Right atrium auricular region (tissue), 2 donors: ENCODE measurements around the gene TUBB4A. TPM values are rescaled to one million over a fixed set of nuclear protein-coding genes. Genes with fewer than 3 reads are reported as not detected.
A peak's percentile ranks its signal among the peaks of the same experiment; 100 is the strongest.
"Not testable (repeated sequence)": the region's sequence is repeated elsewhere in the genome, so short reads cannot be mapped to it uniquely, and the experiment has no call there.

Experiments used
- DNase-seq: peaks from one replicate; pipeline ENCODE4 v3.0.0-alpha.2; 2019; ENCODE audit warnings: low spot score
- H3K27ac ChIP-seq, 2 donors: fragments of 200-600 bp; sonication (generic); 1 replicate in 1 of 2; 2 replicates in 1 of 2; pipeline ENCODE4 v1.5.1; 2016 to 2019
- H3K27me3 ChIP-seq, 2 donors: fragments of 200-600 bp; sonication (generic); one replicate each; pipeline versions ENCODE4 v1.5.1 to v1.6.0; 2017 to 2019
- H3K36me3 ChIP-seq: fragments of 200-600 bp; sonication (generic); one replicate; pipeline ENCODE4 v1.5.1; 2016
- H3K4me1 ChIP-seq, 2 donors: fragments of 200-600 bp; sonication (generic); one replicate each; pipeline versions ENCODE4 v1.5.1 to v1.6.0; 2017 to 2019
- H3K4me3 ChIP-seq, 2 donors: fragments of 200-600 bp; sonication (generic); 1 replicate in 1 of 2; 2 replicates in 1 of 2; pipeline ENCODE4 v1.5.1; 2017 to 2019; ENCODE audit warnings: mild to moderate bottlenecking in 1 of 2, moderate library complexity in 1 of 2
- H3K9me3 ChIP-seq, 2 donors: fragments of 200-600 bp; sonication (generic); one replicate each; pipeline ENCODE4 v1.5.1; 2019
- CTCF ChIP-seq, 2 donors: fragments of 200-600 bp; sonication (generic); IDR thresholded peaks; one replicate each; pipeline ENCODE4 v1.5.1; 2019; ENCODE audit warnings: antibody characterized with exemption in 2 of 2
- total RNA-seq, 2 donors: library from RNA; depleted of rRNA; stranded (reverse); fragments of >200 nt; gene quantifications; one replicate each; pipeline ENCODE4 v1.1.0, GENCODE V29; 2016

Gene TUBB4A
- total RNA-seq, result 1 to 10 TPM in 1 of 2 donors, under 1 TPM in 1; 0.83 to 2.3 TPM

DNA sequence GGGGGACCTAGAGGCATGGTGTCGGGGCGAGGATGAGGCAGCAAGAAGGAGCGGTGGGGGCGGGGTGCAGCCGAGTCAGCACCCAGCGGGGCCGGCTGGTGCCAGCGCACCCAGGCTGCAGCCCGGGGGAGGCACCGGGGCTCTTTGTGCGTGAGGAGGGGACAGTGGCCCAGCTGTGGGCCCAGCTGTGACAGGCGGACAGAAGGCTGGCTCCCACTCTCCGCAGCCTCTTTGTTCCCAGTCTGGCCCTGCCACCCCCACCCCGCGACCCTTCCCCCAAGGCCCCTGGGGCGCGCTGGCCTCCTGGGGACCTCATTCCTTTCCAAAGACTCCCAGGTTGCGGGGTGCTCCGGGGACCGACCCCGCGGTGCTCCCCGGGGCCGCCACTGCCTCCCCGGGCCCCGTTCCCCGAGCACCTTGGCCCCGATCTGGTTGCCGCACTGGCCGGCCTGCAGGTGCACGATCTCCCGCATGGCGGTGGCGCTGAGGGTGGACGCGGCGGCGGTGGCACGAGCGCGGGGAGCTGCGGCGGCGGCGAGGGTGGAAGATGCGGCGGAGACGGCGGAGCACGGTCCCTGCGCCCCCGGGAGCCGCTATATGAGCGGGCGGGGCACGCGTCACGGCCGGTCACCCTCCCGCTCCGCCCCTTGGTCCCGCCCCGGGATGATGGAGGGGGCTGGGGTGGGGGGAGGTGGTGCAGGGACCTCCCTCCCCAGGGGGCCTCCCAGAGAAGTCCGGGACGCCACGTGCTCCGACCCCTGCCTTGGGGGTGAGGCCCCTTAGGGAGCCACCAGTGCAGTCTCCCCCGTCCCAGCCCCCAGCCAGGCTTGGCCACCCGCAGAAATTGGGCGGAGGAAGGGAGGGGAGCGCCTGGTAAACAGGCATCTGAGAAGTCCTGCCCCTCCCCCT, at the start of gene TUBB4A:
TSS of gene TUBB4A (minus strand) at position 570 of the 909 bp plus-strand sequence. CDS start at position 473, 97 bp downstream.
- TF ChIP-seq CTCF (IDR thresholded peaks at IDR 0.05), result no peak
- no peak for DNase-seq
- H3K27ac ChIP-seq, result no peak within 1 kb of the TSS

DNA sequence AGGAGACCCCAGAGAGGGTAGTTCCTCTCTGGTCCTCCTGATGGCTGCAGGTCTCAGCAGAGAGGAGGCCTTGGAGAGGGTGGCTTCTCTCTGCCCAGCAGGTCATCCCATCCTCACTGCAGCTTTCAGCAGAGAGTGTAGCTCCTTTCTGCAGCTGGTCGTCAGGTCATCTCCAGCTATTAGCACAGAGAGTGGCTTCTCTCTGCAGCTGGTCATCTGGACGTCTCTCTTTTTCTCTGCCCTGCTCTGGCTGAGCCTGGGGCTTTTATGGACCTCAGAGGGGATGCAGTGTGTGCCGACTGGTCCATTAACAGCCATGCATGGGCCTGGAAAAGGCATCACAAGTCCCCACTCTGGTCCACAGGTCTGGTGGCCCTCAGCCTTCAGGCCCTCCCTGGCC, 49.0 kb upstream of the TUBB4A start:
- no peak overlapping the region for H3K27ac ChIP-seq
- TF ChIP-seq CTCF (IDR thresholded peaks at IDR 0.05), result no peak
- H3K9me3 ChIP-seq, result no peaks in the 10 kb centered on the region
- H3K4me3 ChIP-seq, result no peak overlapping the region
- no peak for DNase-seq
- H3K36me3 ChIP-seq, result no peaks in the 10 kb centered on the region
- H3K27me3 ChIP-seq, result no peaks in the 10 kb centered on the region
- H3K4me1 ChIP-seq, result no peaks in the 10 kb centered on the region

More for the DNA sequence above, at the start of gene TUBB4A:
- Histone ChIP-seq H3K4me1 (peaks cover 0 to 14% of the 10 kb centered on the region in 2 donors), H3K9me3 (no peaks in the 10 kb centered on the region), H3K27me3 (peaks cover 0 to 12% of the 10 kb centered on the region in 2 donors), H3K36me3 (no peaks in the 10 kb centered on the region), H3K4me3 (peak within 1 kb of the TSS; percentile 9 to 52)

GRCh38 chr19:6550679-6551078, 48.6 kb upstream of the TUBB4A start:
- H3K27ac ChIP-seq, H3K4me1 ChIP-seq, DNase-seq, H3K27me3 ChIP-seq, H3K36me3 ChIP-seq, H3K4me3 ChIP-seq, H3K9me3 ChIP-seq: not testable (repeated sequence)

- no peaks in the 10 kb centered on the region for H3K27me3 ChIP-seq
- no peaks in the 10 kb centered on the region for H3K4me1 ChIP-seq
- H3K4me3 ChIP-seq, result no peak overlapping the region
- no peak overlapping the region for H3K27ac ChIP-seq
- no peaks in the 10 kb centered on the region for H3K36me3 ChIP-seq
- H3K9me3 ChIP-seq, result no peaks in the 10 kb centered on the region
- TF ChIP-seq CTCF (IDR thresholded peaks at IDR 0.05), result no peak
- DNase-seq, result no peak
These were observed 41.8 kb upstream of the TUBB4A start for GRCh38 chr19:6543866-6544347.

DNA sequence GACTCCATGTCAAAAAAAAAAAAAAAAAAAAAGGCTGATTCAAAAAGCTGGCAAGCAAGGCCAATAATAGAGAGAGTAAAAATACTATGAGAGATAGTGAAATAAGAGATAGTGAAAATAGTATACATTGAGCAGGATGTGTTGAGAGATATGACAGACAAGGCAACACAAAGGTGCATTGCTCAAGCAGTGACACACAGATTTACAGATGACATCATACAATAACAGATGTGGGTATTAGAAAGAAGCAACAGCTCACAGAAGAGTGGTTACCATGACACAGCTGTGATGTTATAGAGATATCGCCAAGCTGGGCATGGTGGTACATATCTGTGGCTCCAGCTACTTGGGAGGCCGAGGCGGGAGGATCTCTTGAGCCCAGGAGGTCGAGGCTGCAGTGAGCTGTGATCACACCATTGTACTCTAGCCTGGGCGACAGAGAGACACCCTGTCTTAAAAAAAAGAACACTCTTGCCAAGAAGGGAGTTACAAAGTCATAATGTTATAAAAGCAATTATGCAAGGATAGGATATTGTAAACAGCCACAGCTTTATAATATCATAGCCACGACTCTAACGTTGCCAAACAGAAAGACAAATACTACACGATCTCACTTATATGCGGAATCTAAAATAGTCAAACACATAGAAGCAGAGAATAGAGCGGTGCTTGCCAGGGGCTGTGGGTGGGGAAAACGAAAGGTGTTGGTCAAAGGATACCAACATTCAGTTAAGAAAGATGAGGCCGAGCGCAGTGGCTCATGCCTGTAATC, 39.0 kb upstream of the TUBB4A start:
- Histone ChIP-seq H3K4me3 (no peak overlapping the region), H3K36me3 (no peaks in the 10 kb centered on the region), H3K27me3 (no peaks in the 10 kb centered on the region), H3K4me1 (no peaks in the 10 kb centered on the region), H3K9me3 (no peaks in the 10 kb centered on the region), H3K27ac (no peak overlapping the region)
- no peak for DNase-seq
- TF ChIP-seq CTCF (IDR thresholded peaks at IDR 0.05), result no peak

- TF ChIP-seq CTCF (IDR thresholded peaks at IDR 0.05), result no peak
- no peak overlapping the region for H3K4me3 ChIP-seq
- H3K4me1 ChIP-seq, result no peaks in the 10 kb centered on the region
- no peaks in the 10 kb centered on the region for H3K9me3 ChIP-seq
- H3K27ac ChIP-seq, result no peak overlapping the region
- no peaks in the 10 kb centered on the region for H3K27me3 ChIP-seq
- no peaks in the 10 kb centered on the region for H3K36me3 ChIP-seq
- DNase-seq, result no peak
These were observed 37.4 kb upstream of the TUBB4A start for GRCh38 chr19:6539514-6539913.
